ENCODE data around the gene SLC10A3. TPM values are rescaled to one million over a fixed set of nuclear protein-coding genes. Genes with fewer than 3 reads are reported as not detected.
A peak's percentile ranks its signal among the peaks of the same experiment; 100 is the strongest.

Gene SLC10A3
- total RNA-seq, 1 donor from 2014 or later, result 3.1 TPM

GRCh38 chrX:154495472-154495922 is 5.1 kb upstream of the SLC10A3 start:
- Histone ChIP-seq H3K27me3 (ENCODE audit: control insufficient read depth in 3 of 3, insufficient read depth in 3 of 3, low read length in 3 of 3) (no peaks in the 10 kb centered on the region), H3K9me3 (ENCODE audit: control insufficient read depth in 3 of 3, low read length in 3 of 3) (no peaks in the 10 kb centered on the region), H3K36me3 (ENCODE audit: control insufficient read depth in 3 of 3, insufficient read depth in 3 of 3, low read length in 3 of 3) (no peaks in the 10 kb centered on the region), H3K9ac (ENCODE audit: low read depth in 1 of 3, low read length in 3 of 3) (no peak overlapping the region), H3K4me3 (ENCODE audit: low read length in 3 of 3) (no peak overlapping the region), H3K27ac (ENCODE audit: low read depth, low read length) (no peak overlapping the region), H3K4me1 (ENCODE audit: control insufficient read depth in 3 of 3, insufficient read depth in 3 of 3, low read length in 3 of 3) (peaks cover 0 to 2% (median 0%) of the 10 kb centered on the region in 3 donors)

- Histone ChIP-seq H3K4me3 (ENCODE audit: low read length in 3 of 3) (no peak overlapping the region), H3K9me3 (ENCODE audit: control insufficient read depth in 3 of 3, low read length in 3 of 3) (no peaks in the 10 kb centered on the region), H3K4me1 (ENCODE audit: control insufficient read depth in 3 of 3, insufficient read depth in 3 of 3, low read length in 3 of 3) (peaks cover under 1 to 5% (median 4%) of the 10 kb centered on the region in 3 donors), H3K27me3 (ENCODE audit: control insufficient read depth in 3 of 3, insufficient read depth in 3 of 3, low read length in 3 of 3) (no peaks in the 10 kb centered on the region), H3K9ac (ENCODE audit: low read depth in 1 of 3, low read length in 3 of 3) (no peak overlapping the region), H3K36me3 (ENCODE audit: control insufficient read depth in 3 of 3, insufficient read depth in 3 of 3, low read length in 3 of 3) (no peaks in the 10 kb centered on the region), H3K27ac (ENCODE audit: low read depth, low read length) (no peak overlapping the region)
Measured at GRCh38 chrX:154494715-154495114, 4.3 kb upstream of the SLC10A3 start.

DNA sequence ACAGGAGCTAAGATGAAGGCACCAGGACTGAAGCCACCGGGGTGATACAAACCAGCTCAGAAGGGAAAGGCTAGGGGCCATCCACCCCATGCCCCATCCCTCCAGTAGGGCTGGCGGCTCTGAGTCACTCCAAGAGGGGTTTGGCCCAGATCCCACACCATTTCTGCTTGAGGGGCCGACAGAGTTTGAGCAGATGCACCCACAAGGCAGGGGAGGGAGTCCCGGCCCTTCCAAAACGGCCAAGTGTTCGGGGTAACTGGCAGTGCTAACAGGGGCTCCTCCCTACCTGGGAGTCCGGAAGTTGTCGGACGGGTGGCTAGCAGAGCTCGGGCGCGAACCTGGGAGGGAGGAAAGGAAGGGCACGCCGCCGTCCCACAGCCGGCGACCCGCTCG is 412 bp downstream of the SLC10A3 start:
- Histone ChIP-seq H3K4me3 (ENCODE audit: low read length in 3 of 3) (peak overlapping the region; percentile 70 to 73 (median 73)), H3K36me3 (ENCODE audit: control insufficient read depth in 3 of 3, insufficient read depth in 3 of 3, low read length in 3 of 3) (peaks cover 3 to 5% (median 4%) of the 10 kb centered on the region in 3 donors), H3K4me1 (ENCODE audit: control insufficient read depth in 3 of 3, insufficient read depth in 3 of 3, low read length in 3 of 3) (peaks cover 13 to 27% (median 22%) of the 10 kb centered on the region in 3 donors), H3K9ac (ENCODE audit: low read depth in 1 of 3, low read length in 3 of 3) (peak overlapping the region; percentile 80 to 88 (median 82)), H3K9me3 (ENCODE audit: control insufficient read depth in 3 of 3, low read length in 3 of 3) (no peaks in the 10 kb centered on the region), H3K27ac (ENCODE audit: low read depth, low read length) (peak overlapping the region; percentile 92), H3K27me3 (ENCODE audit: control insufficient read depth in 3 of 3, insufficient read depth in 3 of 3, low read length in 3 of 3) (no peaks in the 10 kb centered on the region)

GRCh38 chrX:154489182-154489581 is 1.2 kb downstream of the SLC10A3 start:
- Histone ChIP-seq H3K27ac (ENCODE audit: low read depth, low read length) (peak overlapping the region; percentile 92), H3K4me1 (ENCODE audit: control insufficient read depth in 3 of 3, insufficient read depth in 3 of 3, low read length in 3 of 3) (peaks cover 17 to 35% (median 30%) of the 10 kb centered on the region in 3 donors), H3K36me3 (ENCODE audit: control insufficient read depth in 3 of 3, insufficient read depth in 3 of 3, low read length in 3 of 3) (peaks cover 8 to 10% (median 8%) of the 10 kb centered on the region in 3 donors), H3K27me3 (ENCODE audit: control insufficient read depth in 3 of 3, insufficient read depth in 3 of 3, low read length in 3 of 3) (no peaks in the 10 kb centered on the region), H3K9me3 (ENCODE audit: control insufficient read depth in 3 of 3, low read length in 3 of 3) (no peaks in the 10 kb centered on the region), H3K9ac (ENCODE audit: low read depth in 1 of 3, low read length in 3 of 3) (peak overlapping the region; percentile 80 to 88 (median 82)), H3K4me3 (ENCODE audit: low read length in 3 of 3) (peak overlapping the region; percentile 70 to 73 (median 73))

GRCh38 chrX:154488336-154489075 is 1.9 kb downstream of the SLC10A3 start:
- no peaks in the 10 kb centered on the region for H3K9me3 ChIP-seq (ENCODE audit: control insufficient read depth in 3 of 3, low read length in 3 of 3)

DNA sequence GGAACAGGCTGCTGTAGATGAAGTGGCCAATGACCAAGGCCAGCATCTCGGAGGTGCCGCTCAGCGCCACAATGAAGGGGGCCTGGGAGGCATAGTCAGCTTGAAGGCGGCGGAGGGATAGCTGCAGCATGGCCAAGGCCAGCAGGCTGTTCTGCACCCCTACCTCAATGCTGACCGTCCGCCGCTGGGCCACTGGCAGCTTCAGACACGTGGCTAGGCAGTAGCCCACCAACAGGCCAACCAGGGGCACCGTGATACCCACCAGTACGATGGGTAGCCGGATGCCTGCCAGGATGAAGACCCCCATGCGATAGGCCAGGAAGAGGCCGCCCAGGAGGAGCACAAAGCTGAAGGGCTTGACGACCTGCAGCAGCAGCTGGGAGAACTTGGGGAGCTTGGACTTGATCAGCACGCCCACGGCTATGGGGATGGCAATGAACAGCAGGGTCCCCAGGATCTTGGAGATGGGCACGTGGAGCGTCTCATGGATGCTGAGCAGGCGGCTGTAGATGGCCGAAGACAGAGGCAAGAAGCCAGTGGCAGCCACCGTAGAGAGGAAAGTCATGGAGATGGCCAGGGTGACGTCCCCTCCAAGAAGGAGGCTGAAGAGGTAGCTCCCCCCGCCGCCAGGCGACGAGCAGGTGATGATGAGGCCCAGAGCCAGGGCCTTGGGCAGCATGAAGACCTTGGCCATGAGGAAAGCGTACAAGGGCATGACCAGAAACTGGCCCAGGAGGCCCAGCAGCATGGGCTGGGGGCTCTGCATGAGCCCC is 2.7 kb downstream of the SLC10A3 start:
- Histone ChIP-seq H3K4me1 (ENCODE audit: control insufficient read depth in 3 of 3, insufficient read depth in 3 of 3, low read length in 3 of 3) (peaks cover 17 to 45% (median 34%) of the 10 kb centered on the region in 3 donors), H3K9ac (ENCODE audit: low read depth in 1 of 3, low read length in 3 of 3) (no peak overlapping the region), H3K9me3 (ENCODE audit: control insufficient read depth in 3 of 3, low read length in 3 of 3) (no peaks in the 10 kb centered on the region), H3K27me3 (ENCODE audit: control insufficient read depth in 3 of 3, insufficient read depth in 3 of 3, low read length in 3 of 3) (no peaks in the 10 kb centered on the region), H3K4me3 (ENCODE audit: low read length in 3 of 3) (no peak overlapping the region), H3K27ac (ENCODE audit: low read depth, low read length) (no peak overlapping the region), H3K36me3 (ENCODE audit: control insufficient read depth in 3 of 3, insufficient read depth in 3 of 3, low read length in 3 of 3) (peaks cover 8 to 14% (median 8%) of the 10 kb centered on the region in 3 donors)

More at GRCh38 chrX:154488336-154489075, 1.9 kb downstream of the SLC10A3 start:
- H3K4me1 ChIP-seq (ENCODE audit: control insufficient read depth in 3 of 3, insufficient read depth in 3 of 3, low read length in 3 of 3), result peaks cover 17 to 42% (median 36%) of the 10 kb centered on the region in 3 donors
- H3K27ac ChIP-seq (ENCODE audit: low read depth, low read length), result no peak overlapping the region
- peak overlapping the region in 1 of 3 donors; percentile 82 for H3K9ac ChIP-seq (ENCODE audit: low read depth in 1 of 3, low read length in 3 of 3)
- H3K27me3 ChIP-seq (ENCODE audit: control insufficient read depth in 3 of 3, insufficient read depth in 3 of 3, low read length in 3 of 3), result no peaks in the 10 kb centered on the region
- H3K36me3 ChIP-seq (ENCODE audit: control insufficient read depth in 3 of 3, insufficient read depth in 3 of 3, low read length in 3 of 3), result peaks cover 8 to 13% (median 8%) of the 10 kb centered on the region in 3 donors
- H3K4me3 ChIP-seq (ENCODE audit: low read length in 3 of 3), result no peak overlapping the region

DNA sequence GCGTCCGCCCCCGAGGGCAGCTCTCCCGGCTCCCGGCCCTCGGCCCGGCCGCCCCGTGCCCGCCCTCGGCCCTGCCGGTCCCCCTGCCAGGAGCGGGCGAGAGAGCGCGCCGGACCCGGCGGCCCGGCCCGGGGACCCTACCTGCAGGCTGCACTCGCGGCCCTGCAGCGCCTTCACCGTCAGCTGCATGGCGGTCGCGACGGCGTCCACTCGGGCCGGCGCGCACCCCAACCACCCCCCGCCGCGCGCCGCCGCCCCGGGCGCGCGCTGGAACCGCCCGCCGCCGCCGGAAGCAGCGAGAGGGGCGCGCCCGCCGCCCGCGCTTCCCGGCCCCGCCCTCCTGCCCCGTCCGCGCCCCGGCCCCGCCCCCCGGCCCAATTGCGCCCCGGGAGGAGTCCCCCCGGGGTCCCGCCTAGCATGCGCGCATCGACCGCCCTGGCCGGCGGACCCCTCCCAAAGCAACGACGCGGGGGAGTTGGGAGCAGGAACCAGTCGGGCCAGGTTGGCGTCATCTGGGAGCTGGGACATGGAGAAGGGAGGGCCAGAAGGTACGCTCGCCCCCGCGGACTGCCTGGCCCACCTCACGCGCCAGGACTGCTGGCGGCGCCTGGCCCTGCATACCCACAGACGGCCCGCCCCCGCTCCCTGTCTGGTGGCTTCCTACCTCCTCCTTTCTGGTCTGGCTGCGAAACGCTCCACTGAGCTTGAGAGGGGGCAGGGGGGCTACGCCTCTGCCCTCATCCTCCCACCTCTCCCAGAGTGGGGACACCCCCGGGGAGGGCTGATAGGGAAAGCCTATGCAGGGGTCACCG is 3.8 kb downstream of the SLC10A3 start, which contains the start of gene UBL4A:
TSS of gene UBL4A (minus strand) at position 220 of the 812 bp plus-strand sequence. CDS start at position 189, 31 bp downstream.
- H3K27ac ChIP-seq (ENCODE audit: low read depth, low read length), result peak within 1 kb of the TSS; percentile 66
- peak within 1 kb of the TSS; percentile 71 to 87 (median 74) for H3K9ac ChIP-seq (ENCODE audit: low read depth in 1 of 3, low read length in 3 of 3)
- peak within 1 kb of the TSS; percentile 48 to 70 (median 69) for H3K4me3 ChIP-seq (ENCODE audit: low read length in 3 of 3)
- H3K27me3 ChIP-seq (ENCODE audit: control insufficient read depth in 3 of 3, insufficient read depth in 3 of 3, low read length in 3 of 3), result no peaks in the 10 kb centered on the region
- no peaks in the 10 kb centered on the region for H3K9me3 ChIP-seq (ENCODE audit: control insufficient read depth in 3 of 3, low read length in 3 of 3)
- peaks cover 8 to 14% (median 8%) of the 10 kb centered on the region in 3 donors for H3K36me3 ChIP-seq (ENCODE audit: control insufficient read depth in 3 of 3, insufficient read depth in 3 of 3, low read length in 3 of 3)
- H3K4me1 ChIP-seq (ENCODE audit: control insufficient read depth in 3 of 3, insufficient read depth in 3 of 3, low read length in 3 of 3), result peaks cover 17 to 50% (median 34%) of the 10 kb centered on the region in 3 donors

GRCh38 chrX:154486052-154486395 is 4.4 kb downstream of the SLC10A3 start:
- H3K9me3 ChIP-seq (ENCODE audit: control insufficient read depth in 3 of 3, low read length in 3 of 3), result no peaks in the 10 kb centered on the region
- peak overlapping the region; percentile 65 to 87 (median 74) for H3K9ac ChIP-seq (ENCODE audit: low read depth in 1 of 3, low read length in 3 of 3)
- H3K36me3 ChIP-seq (ENCODE audit: control insufficient read depth in 3 of 3, insufficient read depth in 3 of 3, low read length in 3 of 3), result peaks cover 8 to 14% (median 8%) of the 10 kb centered on the region in 3 donors
- H3K27me3 ChIP-seq (ENCODE audit: control insufficient read depth in 3 of 3, insufficient read depth in 3 of 3, low read length in 3 of 3), result no peaks in the 10 kb centered on the region
- peak overlapping the region; percentile 38 to 70 (median 69) for H3K4me3 ChIP-seq (ENCODE audit: low read length in 3 of 3)
- H3K27ac ChIP-seq (ENCODE audit: low read depth, low read length), result peak overlapping the region; percentile 66
- H3K4me1 ChIP-seq (ENCODE audit: control insufficient read depth in 3 of 3, insufficient read depth in 3 of 3, low read length in 3 of 3), result peaks cover 17 to 50% (median 34%) of the 10 kb centered on the region in 3 donors
